Osteocyte (in vitro differentiated cells): ENCODE data around the gene RNU6-9. TPM values are rescaled to one million over a fixed set of nuclear protein-coding genes. Genes with fewer than 3 reads are reported as not detected.

Experiments used
- DNase-seq: peaks from one replicate; pipeline ENCODE4 v3.0.0; 2021; ENCODE audit warnings: mixed read lengths; ENCODE audit not compliant: unreplicated experiment; ENCODE audit errors: extremely low spot score
- H3K27ac Mint-ChIP-seq: one replicate; pipeline ENCODE4 v1.8.0; 2021; ENCODE audit warnings: mild to moderate bottlenecking, mixed read lengths; ENCODE audit not compliant: unreplicated experiment
- H3K27me3 Mint-ChIP-seq: one replicate; pipeline ENCODE4 v1.8.0; 2021; ENCODE audit warnings: mixed read lengths; ENCODE audit not compliant: unreplicated experiment
- H3K36me3 Mint-ChIP-seq: one replicate; pipeline ENCODE4 v1.8.0; 2021; ENCODE audit warnings: mixed read lengths; ENCODE audit not compliant: unreplicated experiment
- H3K4me1 Mint-ChIP-seq: one replicate; pipeline ENCODE4 v1.8.0; 2021; ENCODE audit warnings: mixed read lengths; ENCODE audit not compliant: unreplicated experiment
- H3K4me3 Mint-ChIP-seq: one replicate; pipeline ENCODE4 v1.8.0; 2021; ENCODE audit warnings: mild to moderate bottlenecking, moderate library complexity, mixed read lengths; ENCODE audit not compliant: unreplicated experiment
- H3K9me3 Mint-ChIP-seq: one replicate; pipeline ENCODE4 v1.8.0; 2021; ENCODE audit warnings: mixed read lengths; ENCODE audit not compliant: unreplicated experiment
- CTCF ChIP-seq: fragments of 200-600 bp; sonication (generic); IDR thresholded peaks from 2 replicates; pipeline ENCODE4 v1.5.0; 2021; ENCODE audit warnings: antibody characterized with exemption, mild to moderate bottlenecking, moderate library complexity
- long read RNA-seq: library from polyadenylated mRNA; unstranded; transcript quantifications from one replicate; pipeline ENCODE4 v2.0.0, GENCODE V29; 2021
- total RNA-seq: library from RNA; stranded (reverse); gene quantifications from 2 replicates; pipeline ENCODE4 v1.2.1, GENCODE V29; 2021

Gene RNU6-9
- not detected in 2 replicates for total RNA-seq
- long read RNA-seq, result 0 reads

- H3K36me3 Mint-ChIP-seq, result peaks cover 7% of the 10 kb centered on the region
- peaks cover 17% of the 10 kb centered on the region for H3K4me1 Mint-ChIP-seq
- peak within 1 kb of the TSS; percentile 82 for H3K4me3 Mint-ChIP-seq
- TF ChIP-seq CTCF, result no peak
- H3K9me3 Mint-ChIP-seq, result no peaks in the 10 kb centered on the region
- peak within 1 kb of the TSS; percentile 99 for H3K27ac Mint-ChIP-seq
- DNase-seq, result peak; percentile 97
- no peaks in the 10 kb centered on the region for H3K27me3 Mint-ChIP-seq
Observed at GRCh38 chr19:892894-893689, at the start of gene RNU6-9, which contains the start of gene MED16. TSS of gene RNU6-9 (plus strand) at chr19:893484. TSS of gene MED16 (minus strand) at chr19:893187. CDS start at chr19:891131, 2,056 bp downstream.

GRCh38 chr19:843836-844545, 49.3 kb upstream of the RNU6-9 start:
- DNase-seq, result no peak
- no peak overlapping the region for H3K27ac Mint-ChIP-seq
- no peaks in the 10 kb centered on the region for H3K36me3 Mint-ChIP-seq
- H3K9me3 Mint-ChIP-seq, result no peaks in the 10 kb centered on the region
- TF ChIP-seq CTCF, result no peak
- peaks cover 3% of the 10 kb centered on the region for H3K27me3 Mint-ChIP-seq
- H3K4me1 Mint-ChIP-seq, result peaks cover 21% of the 10 kb centered on the region
- no peak overlapping the region for H3K4me3 Mint-ChIP-seq

- no peaks in the 10 kb centered on the region for H3K9me3 Mint-ChIP-seq
Observed at GRCh38 chr19:844546-844971, 48.7 kb upstream of the RNU6-9 start.

GRCh38 chr19:845707-846521, 47.4 kb upstream of the RNU6-9 start:
- no peak overlapping the region for H3K4me3 Mint-ChIP-seq
- H3K27ac Mint-ChIP-seq, result peak overlapping the region; percentile 31
- H3K36me3 Mint-ChIP-seq, result no peaks in the 10 kb centered on the region
- peaks cover 28% of the 10 kb centered on the region for H3K4me1 Mint-ChIP-seq
- H3K27me3 Mint-ChIP-seq, result peaks cover 3% of the 10 kb centered on the region
- DNase-seq, result no peak
- H3K9me3 Mint-ChIP-seq, result no peaks in the 10 kb centered on the region
- no peak for TF ChIP-seq CTCF

More at GRCh38 chr19:844546-844971, 48.7 kb upstream of the RNU6-9 start:
- Mint-ChIP-seq H3K4me1 (peaks cover 22% of the 10 kb centered on the region), H3K4me3 (no peak overlapping the region), H3K27ac (no peak overlapping the region), H3K36me3 (no peaks in the 10 kb centered on the region), H3K27me3 (peaks cover 3% of the 10 kb centered on the region)
- no peak for DNase-seq
- no peak for TF ChIP-seq CTCF
